Tibial nerve (tissue), 4 donors: ENCODE data around the gene FAF2. TPM values are rescaled to one million over a fixed set of nuclear protein-coding genes. Genes with fewer than 3 reads are reported as not detected.

Experiments used
- DNase-seq, 2 donors: peaks; one replicate each; pipeline ENCODE4 v3.0.0-alpha.2; 2019; ENCODE audit warnings: low spot score in 2 of 2
- H3K27ac ChIP-seq, 4 donors: fragments of 200-600 bp; sonication (generic) in 3 of 4; one replicate each; pipeline ENCODE4 v1.5.1; 2017 to 2019; ENCODE audit warnings: mild to moderate bottlenecking in 1 of 4
- H3K27me3 ChIP-seq, 2 donors: fragments of 200-600 bp; sonication (generic) in 1 of 2; one replicate each; pipeline versions ENCODE4 v1.5.1 to v1.6.0; 2017 to 2019
- H3K36me3 ChIP-seq, 3 donors: fragments of 200-600 bp; sonication (generic); one replicate each; pipeline ENCODE4 v1.5.1; 2018 to 2019
- H3K4me1 ChIP-seq, 4 donors: fragments of 200-600 bp; sonication (generic) in 3 of 4; one replicate each; pipeline ENCODE4 v1.5.1; 2017 to 2019
- H3K4me3 ChIP-seq, 4 donors: fragments of 200-600 bp; sonication (generic) in 3 of 4; one replicate each; pipeline ENCODE4 v1.5.1; 2017 to 2019; ENCODE audit warnings: mild to moderate bottlenecking in 1 of 4, moderate library complexity in 1 of 4
- H3K9me3 ChIP-seq, 4 donors: fragments of 200-600 bp; sonication (generic) in 3 of 4; one replicate each; pipeline ENCODE4 v1.5.1; 2017 to 2019
- EP300 ChIP-seq, 2 donors: sonication (generic); formaldehyde crosslinking; IDR thresholded peaks; one replicate each; pipeline ENCODE4 v1.6.1; 2017; ENCODE audit warnings: antibody characterized with exemption in 2 of 2, mild to moderate bottlenecking in 1 of 2
- POLR2A ChIP-seq, 2 donors: fragments of 450-650 bp; IDR thresholded peaks; one replicate each; pipeline ENCODE4 v1.6.1; 2017; ENCODE audit warnings: antibody characterized with exemption in 2 of 2, mild to moderate bottlenecking in 2 of 2, moderate library complexity in 2 of 2
- WGBS, 2 donors: methylation state at CpG; one replicate each; pipeline ENCODE4 v1.1.5; 2018; 5-methylcytosine and 5-hydroxymethylcytosine counted together
- total RNA-seq, 4 donors: library from RNA; depleted of rRNA; stranded (reverse); fragments of >200 nt; gene quantifications; one replicate each; pipeline ENCODE4 v1.1.0, GENCODE V29; 2016
- TF ChIP-seq, protein P1 (sequence below), 5 experiments: fragments of 200-600 bp in 3 of 5; fragments of 450-650 bp in 2 of 5; sonication (generic) in 3 of 5; IDR thresholded peaks; one replicate each; pipeline ENCODE4 v1.5.1; 2016 to 2019; ENCODE audit warnings: antibody characterized with exemption in 5 of 5, mild to moderate bottlenecking in 3 of 5, moderate library complexity in 2 of 5

Gene FAF2
- total RNA-seq, 4 donors from 2014 or later: 23.0 to 30.8 (median 29.4) TPM

DNA sequence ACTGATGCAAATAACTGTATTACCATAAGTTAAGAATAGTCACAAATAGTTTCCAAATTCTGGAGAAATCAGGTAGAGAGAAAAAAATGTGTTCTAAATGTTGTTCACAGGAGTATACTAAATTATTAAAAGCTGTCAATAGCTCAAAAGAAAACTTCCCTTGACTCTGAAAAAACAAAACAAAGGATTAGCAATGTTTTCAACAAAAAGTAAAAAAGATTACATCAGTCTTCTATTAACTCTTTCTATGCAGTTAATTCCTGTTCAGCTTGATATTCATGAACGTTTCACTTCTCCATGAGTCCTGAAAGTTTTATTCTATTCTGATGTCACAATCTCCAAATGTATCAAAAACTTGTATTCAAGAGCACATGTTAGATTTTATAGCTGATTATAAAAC is 22.4 kb upstream of the FAF2 start:
- DNase-seq: no peak
- Histone ChIP-seq H3K4me1 (no peaks in the 10 kb centered on the region), H3K9me3 (no peaks in the 10 kb centered on the region), H3K27me3 (no peaks in the 10 kb centered on the region), H3K4me3 (no peak overlapping the region), H3K27ac (no peak overlapping the region), H3K36me3 (no peaks in the 10 kb centered on the region)
- TF ChIP-seq, protein P1, sequence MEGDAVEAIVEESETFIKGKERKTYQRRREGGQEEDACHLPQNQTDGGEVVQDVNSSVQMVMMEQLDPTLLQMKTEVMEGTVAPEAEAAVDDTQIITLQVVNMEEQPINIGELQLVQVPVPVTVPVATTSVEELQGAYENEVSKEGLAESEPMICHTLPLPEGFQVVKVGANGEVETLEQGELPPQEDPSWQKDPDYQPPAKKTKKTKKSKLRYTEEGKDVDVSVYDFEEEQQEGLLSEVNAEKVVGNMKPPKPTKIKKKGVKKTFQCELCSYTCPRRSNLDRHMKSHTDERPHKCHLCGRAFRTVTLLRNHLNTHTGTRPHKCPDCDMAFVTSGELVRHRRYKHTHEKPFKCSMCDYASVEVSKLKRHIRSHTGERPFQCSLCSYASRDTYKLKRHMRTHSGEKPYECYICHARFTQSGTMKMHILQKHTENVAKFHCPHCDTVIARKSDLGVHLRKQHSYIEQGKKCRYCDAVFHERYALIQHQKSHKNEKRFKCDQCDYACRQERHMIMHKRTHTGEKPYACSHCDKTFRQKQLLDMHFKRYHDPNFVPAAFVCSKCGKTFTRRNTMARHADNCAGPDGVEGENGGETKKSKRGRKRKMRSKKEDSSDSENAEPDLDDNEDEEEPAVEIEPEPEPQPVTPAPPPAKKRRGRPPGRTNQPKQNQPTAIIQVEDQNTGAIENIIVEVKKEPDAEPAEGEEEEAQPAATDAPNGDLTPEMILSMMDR (IDR thresholded peaks at IDR 0.05): no peak
- TF ChIP-seq EP300 (IDR thresholded peaks at IDR 0.05) (no peak), POLR2A (IDR thresholded peaks at IDR 0.05) (no peak)
- 78 to 84% methylated on average over 1 of the region's 1 CpG for WGBS, 2 donors

DNA sequence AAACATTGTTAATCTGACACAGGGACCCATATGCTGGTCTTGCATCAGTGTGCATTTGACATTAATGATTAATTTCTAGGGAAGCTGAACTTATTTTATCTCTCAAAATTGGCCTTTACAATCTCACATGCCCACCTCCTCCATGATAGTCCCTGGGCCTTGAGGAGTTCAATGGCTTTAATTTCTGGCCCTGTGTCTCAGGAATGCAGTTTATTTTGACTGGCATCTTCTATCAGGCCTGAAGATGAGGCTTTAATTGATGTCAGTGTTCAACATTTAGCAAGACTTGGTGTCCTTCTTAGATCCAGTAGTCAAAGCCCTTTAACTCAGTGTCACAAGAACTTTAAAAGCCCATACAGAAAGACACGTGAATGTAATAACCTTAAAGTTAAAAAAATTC is 21.3 kb upstream of the FAF2 start:
- H3K4me3 ChIP-seq: no peak overlapping the region
- 89 to 90% methylated on average over 1 of the region's 1 CpG for WGBS, 2 donors
- H3K36me3 ChIP-seq: no peaks in the 10 kb centered on the region
- H3K9me3 ChIP-seq: no peaks in the 10 kb centered on the region
- no peak for TF ChIP-seq POLR2A (IDR thresholded peaks at IDR 0.05)
- no peaks in the 10 kb centered on the region for H3K4me1 ChIP-seq
- no peaks in the 10 kb centered on the region for H3K27me3 ChIP-seq
- no peak overlapping the region for H3K27ac ChIP-seq
- no peak for DNase-seq

DNA sequence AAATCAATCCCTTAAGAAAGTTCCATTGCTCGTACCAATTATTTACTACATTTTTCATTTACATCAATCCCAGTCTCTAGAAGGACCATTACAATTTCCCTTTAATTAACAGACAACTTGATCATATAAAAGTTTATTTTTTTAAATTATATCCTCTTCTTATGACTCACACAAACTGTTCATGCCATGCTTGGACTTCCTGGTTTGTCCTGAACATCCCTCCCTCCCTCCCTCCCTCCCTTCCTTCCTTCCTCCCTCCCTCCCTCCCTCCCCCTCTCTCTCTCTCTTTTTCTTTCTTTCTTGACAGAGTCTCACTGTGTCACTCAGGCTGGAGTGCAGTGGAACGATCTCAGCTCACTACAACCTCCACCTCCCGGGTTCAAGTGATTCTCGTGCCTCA is 20.2 kb upstream of the FAF2 start:
- H3K27me3 ChIP-seq: no peaks in the 10 kb centered on the region
- DNase-seq: no peak
- TF ChIP-seq, protein P1 (IDR thresholded peaks at IDR 0.05): no peak
- TF ChIP-seq POLR2A (IDR thresholded peaks at IDR 0.05) (no peak), EP300 (IDR thresholded peaks at IDR 0.05) (no peak)
- no peaks in the 10 kb centered on the region for H3K36me3 ChIP-seq
- H3K9me3 ChIP-seq: no peaks in the 10 kb centered on the region
- H3K4me3 ChIP-seq: no peak overlapping the region
- 57 to 62% methylated on average over 4 of the region's 4 CpGs for WGBS, 2 donors
- H3K4me1 ChIP-seq: no peaks in the 10 kb centered on the region
- no peak overlapping the region for H3K27ac ChIP-seq

DNA sequence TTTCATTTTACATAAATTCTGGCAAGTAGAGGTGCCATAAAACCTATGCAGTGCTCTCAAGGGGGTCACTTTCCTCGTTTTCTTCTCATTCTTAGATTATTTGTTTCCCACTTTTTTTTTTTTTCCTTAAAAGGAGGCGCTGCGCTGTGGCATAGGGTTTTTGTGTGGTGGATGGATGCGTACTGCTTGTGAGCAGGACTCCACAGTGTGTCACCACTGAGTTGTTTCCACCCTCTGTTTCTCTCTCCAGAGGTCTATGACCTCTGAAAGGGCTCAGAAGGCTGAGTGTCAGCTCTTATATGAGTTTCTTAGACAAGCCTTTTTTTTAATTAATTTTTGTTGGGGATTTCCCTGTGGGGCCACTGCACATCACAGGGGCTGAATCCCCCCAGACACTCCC is 18.2 kb upstream of the FAF2 start:
- DNase-seq: no peak
- TF ChIP-seq EP300 (IDR thresholded peaks at IDR 0.05): no peak
- TF ChIP-seq, protein P1 (IDR thresholded peaks at IDR 0.05): no peak
- TF ChIP-seq POLR2A (IDR thresholded peaks at IDR 0.05): no peak
- no peaks in the 10 kb centered on the region for H3K4me1 ChIP-seq
- no peaks in the 10 kb centered on the region for H3K27me3 ChIP-seq
- H3K4me3 ChIP-seq: no peak overlapping the region
- H3K9me3 ChIP-seq: no peaks in the 10 kb centered on the region
- 36 to 63% methylated on average over 4 of the region's 4 CpGs for WGBS, 2 donors
- no peak overlapping the region for H3K27ac ChIP-seq
- no peaks in the 10 kb centered on the region for H3K36me3 ChIP-seq

DNA sequence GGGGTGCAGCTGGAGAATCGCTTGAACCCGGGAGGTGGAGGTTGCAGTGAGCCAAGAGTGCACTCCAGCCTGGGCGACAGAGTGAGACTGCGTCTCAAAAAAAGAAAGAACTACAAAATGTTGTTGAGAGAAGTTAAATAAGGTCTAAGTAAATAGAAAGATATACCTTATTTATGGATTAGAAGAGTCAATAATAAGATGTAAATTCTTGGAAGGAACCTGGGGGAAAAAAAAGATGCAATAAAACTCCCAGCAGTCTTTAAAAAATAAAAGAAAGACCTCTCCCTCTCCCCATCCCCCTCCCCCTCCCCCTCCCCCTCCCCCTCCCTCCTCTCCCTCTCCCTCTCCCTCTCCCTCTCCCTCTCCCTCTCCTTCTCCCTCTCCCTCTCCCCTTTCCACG is 15.5 kb upstream of the FAF2 start:
- no peak for TF ChIP-seq EP300 (IDR thresholded peaks at IDR 0.05)
- no peak for TF ChIP-seq POLR2A (IDR thresholded peaks at IDR 0.05)
- TF ChIP-seq, protein P1 (IDR thresholded peaks at IDR 0.05): no peak
- H3K36me3 ChIP-seq: no peaks in the 10 kb centered on the region
- 91 to 94% methylated on average over 5 of the region's 5 CpGs for WGBS, 2 donors
- no peaks in the 10 kb centered on the region for H3K9me3 ChIP-seq
- H3K4me3 ChIP-seq: no peak overlapping the region
- H3K27ac ChIP-seq: no peak overlapping the region
- no peak for DNase-seq
- H3K4me1 ChIP-seq: peaks cover 0 to 10% (median 0%) of the 10 kb centered on the region in 4 donors
- H3K27me3 ChIP-seq: no peaks in the 10 kb centered on the region

DNA sequence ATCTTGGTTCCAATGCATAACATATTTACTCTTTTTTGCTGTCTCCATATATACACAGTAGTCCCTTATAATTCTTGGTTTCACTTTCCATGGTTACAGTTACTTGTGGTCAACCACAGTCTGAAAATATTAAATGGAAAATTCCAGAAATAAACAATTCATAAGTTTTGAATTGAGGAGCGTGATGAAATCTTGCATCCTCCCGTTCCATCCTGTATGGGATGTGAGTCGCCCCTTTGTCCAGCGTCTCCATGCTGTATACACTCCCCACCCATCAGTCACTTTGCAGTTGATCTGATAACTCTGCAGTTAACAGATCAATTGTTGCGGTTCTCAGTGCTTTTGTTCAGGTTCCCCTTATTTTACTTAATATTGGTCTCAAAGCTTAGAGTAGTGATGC is 11.5 kb upstream of the FAF2 start:
- no peak for DNase-seq
- H3K27me3 ChIP-seq: no peaks in the 10 kb centered on the region
- no peaks in the 10 kb centered on the region for H3K36me3 ChIP-seq
- no peaks in the 10 kb centered on the region for H3K9me3 ChIP-seq
- no peak overlapping the region for H3K4me3 ChIP-seq
- peak overlapping the region in 1 of 4 donors; percentile 3 for H3K27ac ChIP-seq
- peaks cover 0 to 10% (median 0%) of the 10 kb centered on the region in 4 donors for H3K4me1 ChIP-seq
- TF ChIP-seq, protein P1 (IDR thresholded peaks at IDR 0.05): no peak
- TF ChIP-seq EP300 (IDR thresholded peaks at IDR 0.05): no peak
- TF ChIP-seq POLR2A (IDR thresholded peaks at IDR 0.05): no peak
- WGBS, 2 donors: 23 to 40% methylated on average over 5 of the region's 5 CpGs
